Lower lobe of right lung (tissue), 2 donors: ENCODE results near the gene ACSM5. TPM values are rescaled to one million over a fixed set of nuclear protein-coding genes. Genes with fewer than 3 reads are reported as not detected.
A peak's percentile ranks its signal among the peaks of the same experiment; 100 is the strongest.

ENCODE experiments used
- ATAC-seq, 2 donors: fragments of 200-7000 bp; cut with Tn5 transposase; one replicate each; pipeline ENCODE4 v1.9.1; 2020 to 2022; ENCODE audit warnings: mild to moderate bottlenecking in 2 of 2, moderate library complexity in 2 of 2
- DNase-seq: peaks from one replicate; pipeline ENCODE4 v3.0.0-alpha.2; 2020
- H3K27ac ChIP-seq: fragments of 200-600 bp; one replicate; pipeline ENCODE4 v1.8.0; 2022
- H3K27me3 ChIP-seq: fragments of 200-600 bp; one replicate; pipeline ENCODE4 v1.8.0; 2022; ENCODE audit warnings: low read depth
- H3K36me3 ChIP-seq: fragments of 200-600 bp; one replicate; pipeline ENCODE4 v1.8.0; 2022; ENCODE audit warnings: mild to moderate bottlenecking
- H3K4me1 ChIP-seq: fragments of 200-600 bp; one replicate; pipeline ENCODE4 v1.8.0; 2022
- H3K4me3 ChIP-seq: fragments of 200-600 bp; one replicate; pipeline ENCODE4 v1.8.0; 2022; ENCODE audit warnings: mild to moderate bottlenecking
- H3K9me3 ChIP-seq: fragments of 200-600 bp; one replicate; pipeline ENCODE4 v1.8.0; 2022
- intact Hi-C: fragments of 100-400 bp; cut with DNase I; formaldehyde crosslinking; loops from one replicate; pipeline ENCODE4 v1.11.0; 2022
- long read RNA-seq: library from polyadenylated mRNA; unstranded; transcript quantifications from one replicate; pipeline ENCODE4 v2.0.0, GENCODE V29; 2021
- total RNA-seq: library from RNA; stranded (reverse); fragmentation: NEBNext Ultra II Directional; extraction: Animal tissue kit (Norgen Biotek cat#: 25700); gene quantifications from one replicate; pipeline ENCODE4 v1.2.1, GENCODE V29; 2021
- TF ChIP-seq, protein P1 (sequence below): fragments of 200-600 bp; IDR thresholded peaks from one replicate; pipeline ENCODE4 v1.8.0; 2022; ENCODE audit warnings: antibody characterized with exemption, mild to moderate bottlenecking
- donor health status: DM: no; HTN: yes; CAD: no; lungs with severe emphysema.

The ACSM5 gene, protein sequence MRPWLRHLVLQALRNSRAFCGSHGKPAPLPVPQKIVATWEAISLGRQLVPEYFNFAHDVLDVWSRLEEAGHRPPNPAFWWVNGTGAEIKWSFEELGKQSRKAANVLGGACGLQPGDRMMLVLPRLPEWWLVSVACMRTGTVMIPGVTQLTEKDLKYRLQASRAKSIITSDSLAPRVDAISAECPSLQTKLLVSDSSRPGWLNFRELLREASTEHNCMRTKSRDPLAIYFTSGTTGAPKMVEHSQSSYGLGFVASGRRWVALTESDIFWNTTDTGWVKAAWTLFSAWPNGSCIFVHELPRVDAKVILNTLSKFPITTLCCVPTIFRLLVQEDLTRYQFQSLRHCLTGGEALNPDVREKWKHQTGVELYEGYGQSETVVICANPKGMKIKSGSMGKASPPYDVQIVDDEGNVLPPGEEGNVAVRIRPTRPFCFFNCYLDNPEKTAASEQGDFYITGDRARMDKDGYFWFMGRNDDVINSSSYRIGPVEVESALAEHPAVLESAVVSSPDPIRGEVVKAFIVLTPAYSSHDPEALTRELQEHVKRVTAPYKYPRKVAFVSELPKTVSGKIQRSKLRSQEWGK
- 4.3 TPM for total RNA-seq
- long read RNA-seq, partial matches to known transcripts, result 1 of 10 reads
- long read RNA-seq, other reads (novel, unspliced or antisense), result 4 of 10 reads

DNA sequence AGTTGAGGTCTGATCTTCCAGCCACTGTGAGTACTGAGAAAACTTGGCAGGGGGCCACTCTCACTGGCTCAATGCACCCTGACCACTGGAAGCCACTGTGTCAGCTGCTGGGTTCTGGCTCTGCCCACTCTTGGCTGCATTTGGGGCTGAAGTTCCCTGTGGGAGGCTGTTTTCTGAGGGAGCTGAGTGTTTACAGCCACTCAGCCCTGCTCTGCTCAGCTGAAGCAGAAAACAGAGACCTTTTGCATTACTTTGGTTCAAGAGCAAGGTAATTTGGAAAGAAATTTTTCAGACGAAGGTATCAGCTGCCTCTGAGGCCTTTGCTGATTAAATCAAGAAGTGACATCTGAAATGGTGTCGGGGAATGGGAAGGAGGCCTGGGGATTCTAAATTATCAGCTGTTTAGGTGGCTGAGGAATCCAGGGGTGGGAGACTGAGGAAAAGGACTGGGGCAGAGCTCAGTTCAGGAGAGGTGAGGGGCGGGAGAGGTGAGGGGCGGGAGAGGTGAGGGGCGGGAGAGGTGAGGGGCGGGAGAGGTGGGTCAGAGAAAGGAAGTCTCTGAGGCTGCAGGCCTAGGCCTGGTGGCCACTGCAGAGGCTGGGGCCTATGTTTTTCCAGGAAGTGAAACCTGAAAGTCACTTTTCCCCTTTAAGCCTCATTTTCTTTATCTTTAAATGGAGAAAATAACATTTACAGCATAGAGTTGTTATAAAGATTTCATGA, at the start of gene ACSM5:
ACSM5 (plus strand) TSS at position 137 of the 723 bp plus-strand sequence. CDS start 1,951 bp downstream, outside the sequence.
- no peak within 1 kb of the TSS for H3K4me3 ChIP-seq
- peak within 1 kb of the TSS; percentile 58 for H3K27ac ChIP-seq
- TF ChIP-seq, protein P1, sequence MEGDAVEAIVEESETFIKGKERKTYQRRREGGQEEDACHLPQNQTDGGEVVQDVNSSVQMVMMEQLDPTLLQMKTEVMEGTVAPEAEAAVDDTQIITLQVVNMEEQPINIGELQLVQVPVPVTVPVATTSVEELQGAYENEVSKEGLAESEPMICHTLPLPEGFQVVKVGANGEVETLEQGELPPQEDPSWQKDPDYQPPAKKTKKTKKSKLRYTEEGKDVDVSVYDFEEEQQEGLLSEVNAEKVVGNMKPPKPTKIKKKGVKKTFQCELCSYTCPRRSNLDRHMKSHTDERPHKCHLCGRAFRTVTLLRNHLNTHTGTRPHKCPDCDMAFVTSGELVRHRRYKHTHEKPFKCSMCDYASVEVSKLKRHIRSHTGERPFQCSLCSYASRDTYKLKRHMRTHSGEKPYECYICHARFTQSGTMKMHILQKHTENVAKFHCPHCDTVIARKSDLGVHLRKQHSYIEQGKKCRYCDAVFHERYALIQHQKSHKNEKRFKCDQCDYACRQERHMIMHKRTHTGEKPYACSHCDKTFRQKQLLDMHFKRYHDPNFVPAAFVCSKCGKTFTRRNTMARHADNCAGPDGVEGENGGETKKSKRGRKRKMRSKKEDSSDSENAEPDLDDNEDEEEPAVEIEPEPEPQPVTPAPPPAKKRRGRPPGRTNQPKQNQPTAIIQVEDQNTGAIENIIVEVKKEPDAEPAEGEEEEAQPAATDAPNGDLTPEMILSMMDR, result no peak
- ATAC-seq, result peak; percentile 50 to 59
- no peaks in the 10 kb centered on the region for H3K9me3 ChIP-seq
- H3K4me1 ChIP-seq, result no peaks in the 10 kb centered on the region
- no peaks in the 10 kb centered on the region for H3K36me3 ChIP-seq
- intact Hi-C loops, result no loop called here
- DNase-seq, result no peak
- H3K27me3 ChIP-seq, result no peaks in the 10 kb centered on the region

DNA sequence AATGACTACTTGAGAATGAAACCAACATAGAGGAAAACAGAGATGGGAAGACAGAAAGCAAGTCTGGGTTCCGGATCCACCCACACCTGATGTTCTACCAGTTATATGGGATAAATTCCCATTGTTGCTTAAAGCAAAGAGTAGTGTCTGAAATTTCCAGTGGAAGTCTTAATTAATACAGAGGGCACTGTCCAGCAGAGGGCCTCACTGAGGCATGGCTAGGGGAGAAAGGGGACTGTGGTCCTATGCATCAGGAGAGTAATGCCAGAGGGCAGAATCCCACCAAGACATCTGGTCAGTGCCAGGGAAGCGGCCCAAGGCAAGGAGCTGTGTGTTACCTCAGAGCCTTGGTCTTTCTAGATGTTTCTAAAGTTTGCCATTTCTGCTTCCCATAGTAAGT, 49.3 kb upstream of the ACSM5 start:
- Histone ChIP-seq H3K4me1 (no peaks in the 10 kb centered on the region), H3K27me3 (no peaks in the 10 kb centered on the region), H3K36me3 (no peaks in the 10 kb centered on the region), H3K27ac (no peak overlapping the region), H3K4me3 (no peak overlapping the region), H3K9me3 (no peaks in the 10 kb centered on the region)
- TF ChIP-seq, protein P1, result peak; percentile 13
- intact Hi-C loops, result no loop called here
- ATAC-seq (no peak), DNase-seq (no peak)

DNA sequence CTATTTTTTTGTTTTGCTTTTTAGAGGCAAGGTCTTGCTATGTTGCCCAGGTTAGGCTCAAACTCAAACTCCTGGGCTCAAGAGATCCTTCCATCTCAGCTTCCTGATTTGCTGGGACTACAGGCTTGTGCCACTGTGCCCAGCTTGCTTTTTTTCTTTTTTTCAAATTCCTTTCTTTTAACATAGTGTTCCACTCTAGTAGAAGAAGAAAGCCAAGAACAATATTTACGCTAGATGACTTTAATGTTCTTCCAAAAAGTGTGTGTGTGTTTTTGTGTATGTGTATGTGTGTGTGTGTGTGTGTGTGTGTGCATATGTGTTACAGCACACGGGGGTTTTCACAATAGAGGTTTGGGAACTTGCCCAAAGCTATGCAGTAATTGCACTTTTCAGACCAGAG, 46.1 kb upstream of the ACSM5 start:
- H3K27ac ChIP-seq, result no peak overlapping the region
- ATAC-seq (no peak), DNase-seq (no peak)
- H3K9me3 ChIP-seq, result no peaks in the 10 kb centered on the region
- TF ChIP-seq, protein P1, result no peak
- no peaks in the 10 kb centered on the region for H3K36me3 ChIP-seq
- no peak overlapping the region for H3K4me3 ChIP-seq
- intact Hi-C loops, result no loop called here
- H3K4me1 ChIP-seq, result no peaks in the 10 kb centered on the region
- no peaks in the 10 kb centered on the region for H3K27me3 ChIP-seq

DNA sequence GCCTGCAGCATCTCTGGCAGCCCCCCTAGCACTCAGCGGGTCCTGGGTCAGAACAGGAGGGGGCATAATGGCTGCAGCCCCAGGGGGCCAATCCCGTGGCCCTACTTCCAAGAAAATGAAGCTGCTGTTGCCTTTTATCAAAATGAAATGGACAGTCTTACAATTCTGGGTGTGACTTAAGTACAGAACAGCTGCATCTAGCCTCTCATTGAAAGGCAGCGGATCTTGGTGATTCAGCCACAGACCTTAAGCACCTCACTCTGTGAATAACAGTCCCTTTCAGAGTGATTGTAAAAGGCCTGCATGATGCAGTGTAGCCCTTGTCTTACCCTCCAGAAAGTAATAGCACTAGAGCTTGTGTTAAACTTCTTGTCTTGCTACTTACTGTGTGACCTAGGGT, 45.3 kb upstream of the ACSM5 start:
- Histone ChIP-seq H3K27ac (no peak overlapping the region), H3K9me3 (no peaks in the 10 kb centered on the region), H3K4me3 (no peak overlapping the region), H3K36me3 (no peaks in the 10 kb centered on the region), H3K4me1 (no peaks in the 10 kb centered on the region), H3K27me3 (no peaks in the 10 kb centered on the region)
- ATAC-seq, result no peak
- TF ChIP-seq, protein P1, result no peak
- DNase-seq, result no peak
- intact Hi-C loops, result no loop called here

DNA sequence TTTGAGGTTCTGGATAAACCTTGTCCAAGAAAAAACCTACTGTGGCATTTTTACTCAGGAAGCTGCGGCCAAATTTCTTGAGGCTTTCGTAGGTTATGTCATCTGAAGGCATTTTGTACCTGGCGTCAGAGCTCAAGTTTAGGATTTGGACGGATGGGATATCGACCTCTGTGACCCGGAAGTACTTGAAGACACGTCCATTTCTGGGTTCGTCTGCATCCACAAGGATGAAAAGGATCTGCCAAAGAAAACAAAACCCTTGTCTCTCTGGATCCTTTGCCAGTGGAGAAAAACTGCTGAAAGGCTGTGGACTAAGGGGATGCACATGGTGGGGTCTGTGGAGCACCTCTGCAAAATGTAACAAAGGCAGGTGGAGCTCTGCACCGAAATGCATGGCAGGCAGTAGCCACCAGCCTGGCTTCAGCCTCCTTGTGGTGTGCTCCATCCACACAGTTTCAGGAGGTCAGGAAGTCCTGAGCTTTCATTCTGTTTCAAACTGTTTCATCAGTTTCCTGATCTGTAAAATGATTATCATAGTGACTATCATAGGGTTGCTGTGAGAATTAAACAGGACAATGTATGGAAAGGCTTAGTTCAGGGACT, 39.8 kb upstream of the ACSM5 start:
- Histone ChIP-seq H3K36me3 (no peaks in the 10 kb centered on the region), H3K27ac (no peak overlapping the region), H3K4me3 (no peak overlapping the region), H3K4me1 (no peaks in the 10 kb centered on the region), H3K27me3 (peaks cover 4% of the 10 kb centered on the region), H3K9me3 (no peaks in the 10 kb centered on the region)
- ATAC-seq, result no peak
- TF ChIP-seq, protein P1, result no peak
- intact Hi-C loops, result no loop called here
- DNase-seq, result no peak
